ENCODE measurements around the gene PIK3CD.
"Not testable (repeated sequence)": the region's sequence is repeated elsewhere in the genome, so short reads cannot be mapped to it uniquely, and the experiment has no call there.

Gene PIK3CD

GRCh38 chr1:9701665-9702064, 50.1 kb downstream of the PIK3CD start:
- DNase-seq (ENCODE audit: low read depth), result no peak
- no peak for TF ChIP-seq CTCF (IDR thresholded peaks at IDR 0.05; ENCODE audit: low read depth, low read length, missing control alignments)
- H3K4me3 ChIP-seq (ENCODE audit: low read depth, low read length), result no peak overlapping the region

- H3K4me3 ChIP-seq (ENCODE audit: low read depth, low read length), result no peak overlapping the region
- no peak for TF ChIP-seq CTCF (IDR thresholded peaks at IDR 0.05; ENCODE audit: low read depth, low read length, missing control alignments)
- DNase-seq (ENCODE audit: low read depth), result no peak
Observed at GRCh38 chr1:9703165-9703509, 51.6 kb downstream of the PIK3CD start.

- DNase-seq (ENCODE audit: low read depth), result no peak
- no peak overlapping the region for H3K4me3 ChIP-seq (ENCODE audit: low read depth, low read length)
- TF ChIP-seq CTCF (IDR thresholded peaks at IDR 0.05; ENCODE audit: low read depth, low read length, missing control alignments), result no peak
Observed at GRCh38 chr1:9703681-9704080, 52.1 kb downstream of the PIK3CD start.

- no peak for DNase-seq (ENCODE audit: low read depth)
- no peak overlapping the region for H3K4me3 ChIP-seq (ENCODE audit: low read depth, low read length)
- no peak for TF ChIP-seq CTCF (IDR thresholded peaks at IDR 0.05; ENCODE audit: low read depth, low read length, missing control alignments)
Observed at GRCh38 chr1:9705337-9706093, 54.0 kb downstream of the PIK3CD start.

- TF ChIP-seq CTCF (IDR thresholded peaks at IDR 0.05; ENCODE audit: low read depth, low read length, missing control alignments), result no peak
- H3K4me3 ChIP-seq (ENCODE audit: low read depth, low read length), result no peak overlapping the region
- DNase-seq (ENCODE audit: low read depth), result no peak
Observed at GRCh38 chr1:9706178-9706577, 54.6 kb downstream of the PIK3CD start.

GRCh38 chr1:9710037-9710436, 58.5 kb downstream of the PIK3CD start:
- no peak for TF ChIP-seq CTCF (IDR thresholded peaks at IDR 0.05; ENCODE audit: low read depth, low read length, missing control alignments)
- DNase-seq (ENCODE audit: low read depth), result no peak
- H3K4me3 ChIP-seq (ENCODE audit: low read depth, low read length), result no peak overlapping the region

DNA sequence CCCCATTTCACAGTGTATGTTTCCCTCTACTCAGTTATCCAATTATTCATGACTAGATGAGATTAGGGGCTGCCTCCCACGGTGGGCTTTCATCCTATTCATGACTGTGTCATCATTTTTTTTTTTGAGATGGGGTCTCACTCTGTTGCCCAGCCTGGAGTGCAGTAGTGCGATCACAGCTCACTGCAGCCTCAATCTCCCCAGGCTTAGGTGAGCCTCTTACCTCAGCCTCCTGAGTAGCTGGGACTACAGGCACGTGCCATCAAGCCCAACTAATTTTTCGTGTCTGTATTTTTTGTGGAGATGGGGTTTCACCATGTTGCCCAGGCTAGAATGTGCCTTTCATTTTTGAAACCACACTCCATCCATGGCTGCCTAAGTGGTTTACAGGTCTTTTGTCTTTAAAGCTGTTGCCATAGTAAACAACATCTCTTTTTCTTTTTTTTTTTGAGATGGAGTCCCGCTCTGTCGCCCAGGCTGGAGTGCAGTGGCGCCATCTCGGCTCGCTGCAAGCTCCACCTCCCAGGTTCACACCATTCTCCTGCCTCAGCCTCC, 60.0 kb downstream of the PIK3CD start:
- no peak for DNase-seq (ENCODE audit: low read depth)
- H3K4me3 ChIP-seq (ENCODE audit: low read depth, low read length), result no peak overlapping the region
- no peak for TF ChIP-seq CTCF (IDR thresholded peaks at IDR 0.05; ENCODE audit: low read depth, low read length, missing control alignments)

DNA sequence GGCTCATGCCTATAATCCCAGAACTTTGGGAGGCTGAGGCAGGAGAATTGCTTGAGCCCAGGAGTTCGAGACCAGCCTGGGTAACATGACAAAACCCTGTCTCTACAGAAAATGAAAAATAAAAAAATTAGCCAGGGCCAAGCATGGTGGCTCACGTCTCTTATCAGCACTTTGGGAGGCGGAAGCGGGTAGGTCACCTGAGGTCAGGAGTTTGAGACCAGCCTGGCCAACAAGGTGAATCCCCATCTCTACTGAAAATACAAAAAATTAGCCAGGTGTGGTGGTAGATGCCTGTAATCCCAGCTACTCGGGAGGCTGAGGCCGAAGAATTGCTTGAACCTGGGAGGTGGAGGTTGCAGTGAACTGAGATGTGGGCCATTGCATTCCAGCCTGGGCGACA, 61.2 kb downstream of the PIK3CD start:
- not testable (repeated sequence) for DNase-seq (ENCODE audit: low read depth); H3K4me3 ChIP-seq (ENCODE audit: low read depth, low read length)
